HG03159 (cell line): ENCODE measurements around the gene VPS8.

ENCODE experiments used
- ATAC-seq: cut with Tn5 transposase; IDR thresholded peaks from one replicate; pipeline ENCODE4 v1.9.1; 2021; ENCODE audit warnings: mild to moderate bottlenecking, moderate library complexity; ENCODE audit not compliant: unreplicated experiment

VPS8 gene

DNA sequence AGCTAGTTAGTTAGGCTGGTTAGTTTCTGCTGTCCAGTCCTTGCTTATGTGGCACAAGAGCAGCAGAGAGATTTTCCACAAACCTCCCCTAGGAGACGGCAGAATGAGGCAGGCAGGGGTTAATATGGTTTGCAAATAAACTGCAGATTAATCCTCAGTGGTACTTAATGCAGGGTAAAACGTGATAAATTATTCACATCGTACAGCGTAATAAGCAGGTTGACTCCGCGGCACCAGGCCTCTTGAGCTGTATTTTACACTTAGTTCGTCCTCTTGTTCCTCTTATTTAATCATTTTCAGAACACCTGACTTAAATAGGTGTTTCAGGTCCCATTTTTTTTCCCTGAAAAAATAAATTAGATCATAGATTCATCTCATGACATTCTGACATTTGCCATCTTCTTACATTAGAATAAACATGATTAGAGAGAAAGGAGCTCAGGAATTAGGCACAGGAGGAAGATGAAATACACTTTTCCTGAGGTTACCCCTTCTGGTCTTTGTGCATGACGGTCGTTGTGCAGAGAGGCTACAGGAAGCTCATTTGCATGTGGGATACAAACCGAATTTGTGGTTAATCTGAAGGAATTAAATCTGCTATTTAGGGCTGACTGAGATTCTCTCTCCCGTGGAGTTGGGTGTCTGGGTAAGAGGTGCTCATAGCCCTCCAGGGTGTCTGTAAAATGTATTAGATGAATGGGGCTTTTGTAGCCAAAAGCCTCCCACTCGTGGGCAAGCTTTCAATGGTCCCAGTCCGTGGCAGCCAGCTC lies 27.1 kb upstream of the VPS8 start:
- ATAC-seq, result no peak

DNA sequence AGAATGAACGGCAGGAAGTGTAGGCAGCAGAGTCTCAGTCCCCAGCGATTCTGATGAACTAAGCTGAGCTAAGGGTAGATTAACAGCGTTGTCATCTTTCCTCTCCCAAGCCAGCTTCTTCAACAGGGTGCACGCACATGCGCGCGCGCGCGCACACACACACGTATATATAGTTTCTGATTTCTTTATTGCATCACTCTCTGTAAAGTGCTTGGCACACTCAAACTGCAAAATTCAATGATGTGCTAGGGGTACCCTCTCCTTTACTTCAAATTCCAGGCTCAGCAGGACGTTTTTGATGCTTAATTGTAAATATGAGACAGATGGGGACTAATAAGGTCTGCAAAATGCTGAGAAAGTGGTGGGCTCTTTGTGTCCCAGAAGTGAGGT lies 26.1 kb upstream of the VPS8 start:
- no peak for ATAC-seq

DNA sequence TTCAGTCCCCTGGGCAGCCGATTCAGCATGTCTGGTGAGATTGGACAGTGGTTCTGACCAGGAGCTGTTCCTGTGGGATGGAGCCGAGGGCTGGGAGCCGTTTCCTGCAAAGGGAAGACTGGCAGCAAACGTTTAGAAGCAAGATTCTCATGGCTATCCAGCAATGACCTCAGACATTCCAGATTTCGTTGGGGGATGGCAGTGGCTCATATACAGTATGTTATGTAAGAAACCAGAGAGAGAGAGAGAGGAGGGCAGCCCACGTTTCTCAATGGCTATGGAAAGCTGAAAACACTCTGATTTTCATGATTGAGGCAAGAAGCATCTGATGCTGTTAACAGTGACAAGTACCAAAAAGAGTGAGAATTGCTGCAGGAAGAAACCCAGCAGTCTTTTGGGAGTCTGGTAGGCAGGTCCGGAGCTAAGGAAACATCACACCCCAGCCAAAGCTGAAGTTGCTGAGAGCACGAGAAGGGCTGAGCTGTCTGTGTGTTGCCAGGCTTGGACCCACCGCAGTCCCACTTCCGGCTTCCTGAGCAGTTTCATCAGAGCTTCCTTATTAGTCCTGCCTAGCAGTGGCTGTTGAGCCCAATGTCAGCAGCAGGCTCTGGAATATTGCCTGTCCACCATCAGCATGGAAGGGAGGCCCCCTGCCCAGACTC lies 25.6 kb upstream of the VPS8 start:
- no peak for ATAC-seq

DNA sequence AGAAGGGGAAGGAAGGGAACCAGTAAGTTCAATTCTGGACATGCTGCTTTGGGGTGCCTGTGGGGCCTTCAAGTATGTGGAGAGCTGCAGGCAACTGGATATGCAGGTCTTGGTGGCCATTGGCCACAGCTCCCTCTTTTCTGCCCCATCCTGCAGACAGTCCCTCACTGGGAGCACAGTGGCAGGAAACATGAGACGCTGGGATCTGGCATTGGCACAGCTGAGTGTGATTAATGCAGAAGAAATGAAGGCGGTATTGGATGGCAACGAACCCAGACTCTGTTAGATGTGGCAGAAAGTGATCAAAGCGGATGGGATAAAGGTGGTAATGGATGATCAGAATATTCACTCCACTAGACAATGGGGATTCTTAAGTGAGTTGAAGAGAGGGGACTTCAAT lies 23.2 kb upstream of the VPS8 start:
- no peak for ATAC-seq

DNA sequence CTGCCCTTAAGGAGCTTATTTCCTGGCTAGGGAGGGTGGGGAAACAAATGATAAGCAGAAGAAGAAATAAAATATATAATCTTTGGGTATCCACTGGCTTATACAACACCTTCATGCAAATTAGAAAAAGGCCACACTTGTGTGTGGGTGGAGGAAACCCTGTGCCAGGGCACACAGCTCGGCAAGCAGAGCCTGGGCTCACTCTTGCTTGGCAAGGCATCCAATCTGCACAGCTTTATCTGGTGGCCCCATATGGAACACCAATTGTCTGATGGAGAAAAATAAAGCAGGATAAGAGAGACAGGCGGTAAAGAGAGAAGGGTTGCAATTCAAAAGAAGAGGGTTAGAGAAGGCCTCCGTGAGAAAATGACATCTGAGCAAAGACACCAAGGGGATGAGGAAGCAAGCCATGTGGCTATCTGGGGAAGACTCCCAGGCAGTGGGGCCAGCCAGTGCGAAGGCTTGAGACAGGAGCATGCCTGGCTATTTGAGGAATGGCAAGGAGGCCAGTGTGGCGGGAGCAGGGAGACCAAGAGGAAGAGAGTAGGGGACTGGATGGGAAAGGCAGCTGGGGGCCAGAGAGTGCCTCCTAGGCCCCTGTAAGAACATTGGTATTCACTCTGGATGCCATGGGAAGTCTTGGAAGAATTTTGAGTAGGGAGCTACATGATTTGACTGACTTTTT lies 22.5 kb upstream of the VPS8 start:
- ATAC-seq, result no peak

DNA sequence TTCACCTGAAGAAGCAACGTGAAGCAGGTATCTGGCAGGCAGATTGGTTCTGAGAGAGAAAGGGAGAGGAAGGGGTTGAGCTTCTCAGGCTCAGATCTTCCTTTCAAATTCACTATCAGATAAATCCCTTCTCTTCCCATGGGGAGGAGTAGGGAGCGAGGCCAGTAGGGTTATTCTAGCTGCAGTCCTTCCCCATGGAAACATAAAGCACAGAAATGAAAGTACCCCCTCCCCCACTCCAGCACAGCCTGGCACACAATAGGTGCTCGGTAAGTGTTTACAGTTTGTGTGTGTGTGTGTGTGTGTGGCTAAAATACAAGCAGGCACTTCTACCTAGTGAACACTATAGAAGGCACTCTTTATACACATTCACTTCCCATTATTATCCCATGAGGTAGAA lies 20.8 kb upstream of the VPS8 start:
- ATAC-seq, result no peak

DNA sequence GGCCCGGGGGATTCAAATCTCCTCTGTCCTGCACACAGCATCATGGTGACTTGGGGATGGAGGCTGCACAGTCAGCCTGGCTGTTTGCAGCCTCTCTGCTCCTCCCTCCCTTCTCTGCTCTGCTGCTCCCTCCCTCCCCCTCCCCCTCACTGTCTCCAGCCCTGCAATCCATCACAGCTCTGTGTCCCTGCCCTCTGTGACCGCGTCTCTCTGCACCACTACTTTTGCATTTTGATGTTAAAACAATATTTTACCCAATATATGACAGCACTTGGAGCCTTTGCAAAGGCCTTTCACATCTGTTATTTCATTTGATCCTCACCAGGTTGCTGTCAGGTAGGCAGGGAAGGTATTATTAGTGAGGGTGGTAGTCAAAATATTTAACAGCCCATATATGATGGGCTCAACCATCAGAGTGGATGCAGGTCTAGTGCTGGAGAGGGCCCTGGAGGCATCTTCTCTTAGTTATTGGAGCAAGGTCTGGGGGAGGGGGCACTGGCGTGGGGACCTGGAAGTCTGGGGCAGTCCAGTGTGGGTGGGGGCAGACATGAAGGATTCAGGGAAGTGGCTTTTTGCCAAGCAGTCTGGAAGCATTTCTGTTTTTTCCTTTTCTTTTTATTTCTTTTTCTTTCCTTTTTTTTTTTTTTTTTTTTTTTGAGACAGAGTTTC lies 16.3 kb upstream of the VPS8 start:
- no peak for ATAC-seq

DNA sequence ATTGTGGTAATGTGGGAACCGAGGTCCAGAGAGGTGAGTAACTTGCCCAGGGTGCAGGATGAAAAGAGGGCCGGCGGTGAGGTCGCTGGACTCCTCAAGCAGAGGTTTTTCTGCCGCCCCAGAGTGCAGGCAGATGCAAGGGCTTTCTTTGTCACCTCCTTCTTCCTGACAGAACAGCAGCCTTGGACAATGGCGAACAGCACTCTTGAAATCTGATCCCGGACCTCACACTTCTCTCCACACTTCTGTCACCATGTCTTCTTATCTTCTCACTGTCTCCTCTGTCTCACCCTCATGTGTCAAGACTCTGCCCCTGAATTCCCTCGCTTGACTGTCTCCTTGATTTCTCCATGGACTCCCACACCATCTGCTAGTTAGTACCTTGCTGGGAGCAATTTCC lies 15.4 kb upstream of the VPS8 start:
- no peak for ATAC-seq

DNA sequence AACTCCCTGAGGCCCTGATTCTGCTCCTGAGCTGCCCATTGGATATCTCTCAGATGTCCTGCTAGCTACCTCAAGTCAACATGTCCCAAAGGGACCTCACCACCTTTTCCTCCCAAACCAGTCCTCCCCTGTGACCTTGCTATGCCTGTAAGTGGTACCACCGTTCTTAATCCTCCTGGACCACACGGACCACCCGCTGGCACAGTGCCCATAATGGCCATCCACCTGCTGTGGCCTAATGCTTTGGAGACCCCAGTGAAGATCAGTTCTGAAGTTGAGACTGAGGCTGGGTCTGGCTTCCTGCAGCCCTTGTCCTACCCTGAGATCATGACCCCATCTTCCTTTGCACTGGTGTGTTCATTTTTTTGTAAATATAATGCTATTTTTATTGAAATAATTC lies 15.0 kb upstream of the VPS8 start:
- ATAC-seq, result no peak

DNA sequence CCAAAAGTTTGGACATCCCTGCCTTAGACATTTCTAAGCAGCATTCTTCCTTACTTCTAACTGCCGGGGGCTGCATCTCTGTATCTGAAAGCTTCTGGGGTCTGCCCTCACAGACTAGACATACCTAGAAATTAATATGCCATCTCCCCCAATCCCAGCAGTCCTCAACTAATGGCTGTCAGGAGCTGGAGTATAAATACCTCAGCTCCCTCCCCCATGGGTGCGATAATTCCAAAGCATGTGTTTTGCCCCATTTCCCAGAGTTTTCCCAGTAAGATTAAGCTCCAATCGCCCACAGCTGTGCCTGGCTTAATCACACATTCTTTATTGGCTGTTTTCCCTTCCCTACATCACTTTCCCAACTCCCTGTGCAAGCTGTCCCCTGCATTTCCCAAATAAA lies 13.8 kb upstream of the VPS8 start:
- no peak for ATAC-seq

DNA sequence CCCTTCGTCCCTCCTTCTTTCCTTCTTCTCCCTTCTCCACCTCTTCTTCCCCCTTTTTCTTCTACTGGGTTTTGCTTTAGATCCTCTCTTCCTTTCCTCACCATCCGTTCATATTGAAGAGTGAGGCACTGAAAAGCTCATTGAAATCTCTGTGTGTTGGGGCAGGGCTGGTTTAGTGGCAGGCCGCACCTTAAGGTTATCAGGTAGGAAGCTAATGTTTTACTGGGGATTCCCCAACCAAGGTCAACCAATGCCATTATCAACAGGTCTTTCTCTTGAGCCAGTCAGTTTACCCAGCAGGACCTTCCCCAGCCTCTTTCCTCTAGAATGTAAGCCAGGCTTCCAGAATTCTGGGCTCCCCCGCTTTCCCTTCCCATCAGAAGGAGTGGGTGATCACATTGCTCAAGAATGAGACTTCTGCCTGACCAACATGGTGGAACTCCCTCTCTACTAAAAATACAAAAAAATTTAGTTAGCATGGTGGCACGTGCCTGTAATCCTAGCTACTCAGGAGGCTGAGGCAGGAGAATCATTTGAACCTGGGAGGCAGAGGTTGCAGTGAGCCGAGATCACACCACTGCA lies 11.5 kb upstream of the VPS8 start:
- no peak for ATAC-seq

DNA sequence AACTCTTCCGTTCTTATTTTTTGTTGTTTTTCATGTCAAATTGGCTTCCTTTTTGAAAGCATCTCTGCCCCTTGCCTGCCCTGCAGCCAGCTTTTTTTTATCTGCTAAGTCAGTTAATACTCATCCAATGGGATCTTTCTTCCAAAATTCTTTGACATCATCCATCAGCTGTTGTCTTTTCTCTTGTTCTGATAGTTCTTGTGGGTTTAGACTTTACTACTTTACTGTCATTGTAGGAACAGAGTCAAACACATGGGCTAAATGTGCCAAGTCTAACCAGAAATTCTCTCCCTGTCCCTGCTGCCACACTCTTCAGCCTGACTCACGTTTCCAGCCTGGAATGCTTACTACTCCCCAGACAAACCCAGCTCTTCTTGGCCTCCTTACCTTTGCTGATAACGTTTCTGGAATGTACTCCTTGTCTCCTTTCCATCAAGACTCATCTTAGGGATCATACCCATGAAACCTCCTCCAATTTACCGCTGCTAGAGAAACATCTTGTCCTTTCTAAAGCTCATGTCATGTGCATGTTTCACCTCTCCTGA lies 10.7 kb upstream of the VPS8 start:
- ATAC-seq, result no peak

DNA sequence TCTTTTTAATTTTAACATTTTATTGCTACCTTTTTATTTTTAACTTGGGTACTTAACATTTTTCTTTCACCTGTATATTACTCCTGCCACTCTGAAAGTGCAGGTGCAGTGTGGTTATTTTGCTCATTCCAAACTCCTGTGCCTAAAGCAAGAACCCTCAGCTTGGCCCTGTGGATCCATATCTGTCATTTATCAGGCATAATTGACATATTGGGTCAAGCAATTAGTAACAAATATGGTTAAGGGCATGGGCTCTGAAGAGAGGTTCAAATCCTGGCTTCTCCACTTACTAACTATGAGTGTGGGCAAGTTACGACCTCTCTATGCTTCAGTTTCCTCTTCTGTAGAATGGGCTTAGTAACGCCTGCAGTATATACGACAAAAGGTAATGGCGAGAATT lies 9.8 kb upstream of the VPS8 start:
- no peak for ATAC-seq

DNA sequence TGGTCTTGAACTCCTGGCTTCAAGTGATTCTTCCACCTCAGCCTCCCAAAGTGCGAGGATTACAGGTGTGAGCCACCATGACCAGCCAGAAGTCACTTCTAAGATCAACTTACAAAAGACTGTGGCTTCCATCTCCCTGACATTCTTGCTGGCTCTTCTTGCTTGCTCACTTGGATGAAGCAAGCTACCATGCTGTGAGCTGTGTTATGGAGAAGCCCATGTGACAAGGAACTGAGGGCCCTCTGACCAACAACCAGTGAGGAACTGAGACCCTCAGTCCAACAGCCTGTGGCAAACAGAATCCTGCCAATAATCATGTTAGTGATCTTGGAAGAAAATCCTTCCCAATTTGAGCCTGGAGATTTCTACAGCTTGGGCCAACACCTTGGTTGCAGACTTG lies 7.2 kb upstream of the VPS8 start:
- ATAC-seq, result no peak

DNA sequence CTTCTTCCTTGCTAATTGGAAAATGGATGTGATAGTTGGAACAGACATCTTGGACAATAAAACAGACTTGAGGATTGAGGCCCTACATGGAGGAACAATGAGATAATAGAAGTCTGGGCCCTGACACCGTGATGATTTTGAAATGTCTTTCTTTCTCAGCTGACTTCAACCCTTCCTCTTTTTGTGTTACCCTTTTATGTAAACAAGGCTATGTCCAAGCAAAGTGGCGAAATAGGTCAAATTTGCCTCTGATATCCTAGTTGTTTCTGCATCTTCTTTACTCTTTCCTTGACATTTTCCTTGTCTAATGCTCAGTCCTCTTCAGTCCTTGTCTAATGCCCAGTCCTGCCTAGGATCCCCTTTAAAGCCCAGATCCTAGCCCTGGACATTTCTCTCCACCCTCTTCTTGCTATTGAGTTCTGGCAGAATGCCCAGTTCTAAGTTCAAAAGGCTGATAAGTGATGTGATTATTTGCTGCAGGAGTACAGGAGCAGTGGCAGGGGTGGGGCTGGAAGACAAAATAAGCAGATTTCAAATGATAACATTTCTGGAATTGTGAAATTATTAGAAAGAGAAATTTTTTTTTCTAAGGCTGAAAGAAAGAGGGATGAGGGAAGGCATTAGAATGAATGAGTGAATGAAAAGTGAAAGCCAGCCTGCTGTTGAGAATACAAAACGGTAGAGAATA lies 6.5 kb upstream of the VPS8 start:
- no peak for ATAC-seq

DNA sequence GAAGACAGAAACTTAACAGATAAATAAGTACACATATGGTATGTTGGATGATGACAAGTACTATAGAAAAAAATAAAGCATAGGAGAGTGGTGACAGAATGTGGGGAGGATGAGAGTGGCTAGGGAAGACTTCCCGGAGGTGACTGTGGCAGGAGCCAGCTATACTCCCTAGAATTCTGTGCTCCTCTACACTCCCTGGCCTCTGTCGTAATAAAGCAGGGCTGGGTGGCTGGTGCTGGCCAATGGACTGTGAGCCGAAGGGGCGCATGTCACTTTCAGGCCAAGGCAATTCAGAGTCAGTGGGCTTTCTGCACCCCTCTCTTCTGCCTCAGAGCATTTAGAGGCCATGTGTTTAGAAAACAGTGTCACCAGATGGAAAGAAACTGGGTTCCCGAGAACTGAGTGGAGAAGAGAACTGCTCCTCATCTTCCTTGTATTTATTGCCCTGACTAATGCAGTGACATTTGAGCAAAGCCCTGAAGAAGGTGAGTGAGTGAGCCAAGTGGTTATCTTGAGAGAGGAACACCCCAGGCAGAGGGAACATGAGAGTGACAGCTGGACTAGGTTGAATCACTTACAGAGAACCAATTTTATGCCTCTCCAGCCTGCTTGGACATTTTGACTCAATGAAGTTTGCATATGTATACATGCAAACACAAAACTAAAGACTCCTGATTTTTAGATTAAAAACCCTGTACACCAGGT lies 5.2 kb upstream of the VPS8 start:
- no peak for ATAC-seq

DNA sequence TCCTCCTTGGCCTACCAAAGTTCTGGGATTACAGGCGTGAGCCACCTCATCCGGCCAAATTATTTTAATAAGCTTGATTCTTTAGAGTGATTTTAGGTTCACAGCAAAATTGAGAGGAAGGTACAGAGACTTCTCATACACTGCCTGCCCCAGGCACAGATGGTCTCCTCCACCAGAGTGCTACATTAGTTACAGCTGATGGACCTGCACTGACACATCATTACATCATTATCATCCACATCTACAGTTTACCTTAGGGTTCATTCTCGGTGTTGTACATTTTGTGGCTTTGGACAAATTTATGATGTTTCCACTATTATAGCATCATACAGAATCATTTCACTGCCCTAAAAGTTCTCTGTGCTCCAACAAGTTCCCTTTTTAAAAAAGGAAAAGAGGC lies 4.4 kb upstream of the VPS8 start:
- no peak for ATAC-seq

DNA sequence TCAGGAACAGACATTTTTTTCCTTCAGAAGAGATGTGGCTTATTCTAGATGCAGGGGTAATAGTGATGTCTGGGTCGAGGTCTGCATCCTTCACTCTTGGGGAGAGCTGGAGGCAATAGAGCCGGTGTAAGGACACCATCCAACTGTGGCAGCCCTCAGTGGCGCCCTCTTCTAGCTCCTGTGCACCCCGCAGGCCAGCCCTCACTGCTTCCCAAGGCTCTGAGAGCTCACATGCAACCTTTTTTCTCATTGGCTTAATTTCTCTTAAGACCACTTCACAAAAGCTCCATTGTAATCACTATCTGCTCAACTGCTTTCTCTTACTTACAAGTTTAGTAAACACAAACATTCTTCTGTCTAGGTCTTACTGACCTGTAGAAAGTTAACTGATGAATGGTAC lies 3.9 kb upstream of the VPS8 start:
- ATAC-seq, result no peak

DNA sequence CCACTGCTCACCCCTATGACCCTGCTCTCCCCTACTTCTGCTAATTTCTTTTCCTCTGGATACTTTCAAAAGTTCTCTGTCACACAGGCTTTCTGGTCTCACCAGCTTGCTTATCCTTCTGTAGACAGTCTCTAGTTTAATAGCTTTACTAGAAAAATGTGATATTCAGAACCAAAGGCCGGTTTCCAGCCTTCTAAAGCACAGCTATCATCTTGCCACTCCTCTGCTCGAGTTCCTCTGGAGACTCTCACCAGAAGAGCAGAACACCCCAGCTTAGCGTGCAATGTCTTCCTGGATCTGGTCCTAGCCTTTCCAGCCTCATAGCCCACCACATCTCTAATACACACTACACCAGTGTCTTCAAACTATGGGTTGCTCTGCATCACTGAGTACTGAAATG lies 1.8 kb upstream of the VPS8 start:
- ATAC-seq, result no peak

DNA sequence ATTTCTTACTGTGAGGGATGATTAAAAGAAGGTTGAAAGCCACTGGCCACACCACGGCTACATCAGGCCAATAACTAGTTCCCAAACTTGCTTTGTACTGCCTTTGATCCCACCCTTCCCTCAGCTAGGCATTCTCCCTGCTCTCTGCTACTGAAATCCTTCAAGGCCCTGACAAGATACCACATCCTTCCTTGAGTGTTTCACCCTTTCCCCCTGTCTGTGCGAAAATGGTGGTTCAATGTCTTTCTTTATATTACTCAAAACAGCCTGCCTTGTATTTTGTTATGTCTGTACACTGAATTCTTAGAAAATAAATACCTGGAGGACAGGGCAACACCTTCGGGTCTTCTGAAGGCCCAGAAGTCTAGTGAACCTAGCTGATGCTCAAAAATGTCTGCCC lies 932 bp upstream of the VPS8 start:
- no peak for ATAC-seq
